T-helper 9 cell (primary cell): ENCODE measurements around the gene TEX44.
A peak's percentile ranks its signal among the peaks of the same experiment; 100 is the strongest.
"Not testable (repeated sequence)": the region's sequence is repeated elsewhere in the genome, so short reads cannot be mapped to it uniquely, and the experiment has no call there.

ENCODE experiments used
- DNase-seq: peaks from one replicate; pipeline ENCODE4 v3.0.0-alpha.2; 2020

TEX44 gene

DNA sequence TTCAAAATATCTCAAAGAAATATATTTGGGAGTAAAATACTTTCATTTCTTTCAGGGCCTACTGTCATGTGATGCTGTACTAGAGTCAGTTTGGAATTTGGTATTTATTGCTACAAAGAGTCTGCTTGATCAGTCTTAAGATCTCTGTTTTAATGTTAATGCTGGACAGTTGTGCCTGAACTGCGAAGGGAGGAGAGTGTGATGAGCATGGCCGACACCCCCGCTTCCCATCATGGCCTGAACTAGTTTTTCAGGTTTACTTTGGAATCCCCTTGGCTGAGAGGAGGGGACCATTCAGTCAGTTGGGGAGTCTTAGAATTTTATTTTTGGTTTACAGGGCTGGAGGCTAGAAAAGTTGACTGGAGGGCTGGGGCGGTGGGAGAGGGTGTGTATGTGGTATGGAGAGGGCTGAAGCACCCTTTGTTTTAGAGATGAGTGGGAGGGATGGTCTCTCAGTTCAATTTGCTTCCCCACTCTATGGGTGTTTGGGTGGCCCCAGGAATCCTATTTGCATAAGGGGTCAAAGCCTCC lies 20.9 kb upstream of the TEX44 start:
- no peak for DNase-seq

DNA sequence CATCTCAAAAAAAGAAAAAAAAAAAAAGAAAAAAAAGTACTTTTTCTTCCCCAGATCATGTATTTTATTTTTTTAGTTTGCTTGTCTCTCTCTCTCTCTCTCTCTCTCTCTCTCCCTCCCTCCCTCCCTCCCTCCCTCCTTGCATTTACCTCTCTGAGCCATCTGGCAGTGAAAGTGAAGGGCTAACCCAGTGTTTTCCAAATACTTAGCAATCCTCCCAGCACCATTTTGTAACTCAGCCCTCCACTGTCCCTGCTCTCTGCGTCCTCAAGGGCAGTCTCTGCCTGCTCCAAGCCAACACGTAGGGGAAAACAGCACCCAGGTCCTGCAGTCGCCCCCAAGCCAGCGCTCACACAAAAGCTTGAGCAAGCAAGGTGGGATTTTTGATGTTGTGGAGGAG lies 19.6 kb upstream of the TEX44 start:
- no peak for DNase-seq

DNA sequence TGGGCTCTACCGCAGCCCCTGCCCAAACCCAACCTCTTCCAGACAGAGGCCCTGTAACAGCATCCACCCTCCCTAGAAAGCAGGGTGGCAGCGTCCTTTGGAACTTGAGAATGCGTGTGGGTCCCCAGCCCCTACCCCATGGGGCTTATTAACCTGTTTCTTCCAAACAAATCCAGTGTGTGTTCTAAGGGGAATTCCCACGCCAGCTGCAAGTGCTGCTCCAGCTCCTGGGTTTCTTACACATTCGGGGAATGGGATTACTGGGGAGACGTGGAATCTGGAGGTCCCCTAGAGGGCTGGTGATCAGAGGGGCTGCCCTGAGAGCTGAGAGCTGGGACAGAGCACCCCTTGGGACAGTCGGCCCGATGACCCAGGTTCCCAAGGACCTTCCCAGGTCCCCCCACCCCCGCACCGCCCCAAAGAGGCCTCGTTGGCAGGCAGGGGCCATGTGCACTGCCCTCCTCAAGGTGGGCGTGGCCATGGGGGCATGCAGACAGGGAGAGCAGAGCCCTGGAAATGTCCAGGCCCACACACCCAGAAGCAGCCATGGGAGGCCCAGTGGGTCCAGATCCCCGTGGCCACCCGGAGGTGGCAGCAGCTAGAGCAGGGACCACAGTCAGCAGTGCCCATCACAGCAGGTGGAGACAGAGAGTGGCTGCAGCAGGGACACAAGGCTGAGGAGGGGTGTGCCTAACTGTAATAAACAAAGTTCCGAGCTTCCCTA lies 18.8 kb upstream of the TEX44 start:
- no peak for DNase-seq

DNA sequence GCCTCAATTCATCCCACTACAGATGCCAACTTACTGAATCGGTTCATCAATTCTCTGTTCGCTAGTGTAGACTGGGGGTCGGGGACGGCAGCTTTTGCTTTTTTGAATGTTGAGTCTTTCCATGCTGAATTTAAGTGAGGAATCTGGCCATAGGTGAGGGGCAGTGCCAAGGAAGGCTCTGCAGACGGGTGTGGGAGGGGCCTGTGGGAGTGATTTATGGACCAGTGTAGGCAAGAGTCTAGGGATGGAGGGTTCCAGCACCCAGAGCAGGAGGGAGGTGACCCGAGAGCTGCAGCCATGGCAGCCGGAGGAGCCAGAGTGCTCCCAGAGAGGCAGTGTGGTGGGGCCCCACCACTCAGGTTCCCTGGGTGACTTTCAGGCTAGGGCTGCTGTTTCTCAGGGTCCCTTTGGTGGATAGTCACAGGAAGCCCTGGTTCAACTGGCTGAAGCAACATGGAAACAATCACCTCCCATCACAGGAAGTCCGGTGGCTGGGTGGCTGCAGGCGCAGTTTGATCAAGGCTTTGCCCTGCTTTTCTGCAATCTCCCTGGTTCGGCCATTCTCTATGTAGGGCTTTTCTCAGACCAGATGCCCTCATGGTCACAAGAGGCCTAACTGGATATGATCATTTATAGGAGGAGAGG lies 16.9 kb upstream of the TEX44 start:
- no peak for DNase-seq

DNA sequence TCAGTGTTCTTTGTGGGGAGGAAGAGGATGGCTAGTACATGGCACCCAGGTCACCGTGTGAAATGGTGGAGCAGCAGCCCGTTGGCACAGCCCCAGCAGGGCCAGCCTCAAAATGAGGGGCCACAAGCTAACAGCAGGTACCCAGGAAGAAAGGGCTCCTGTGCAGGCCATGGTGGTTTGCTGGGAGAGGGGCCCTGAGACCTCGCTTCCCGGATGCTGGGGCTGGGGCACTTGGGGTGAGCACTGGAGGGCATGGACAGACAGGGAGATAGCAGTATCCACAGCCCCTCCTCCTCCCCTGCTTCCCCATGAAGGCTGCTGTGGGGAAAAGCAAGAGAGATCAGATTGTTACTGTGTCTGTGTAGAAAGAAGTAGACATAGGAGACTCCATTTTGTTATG lies 16.2 kb upstream of the TEX44 start:
- DNase-seq: no peak

DNA sequence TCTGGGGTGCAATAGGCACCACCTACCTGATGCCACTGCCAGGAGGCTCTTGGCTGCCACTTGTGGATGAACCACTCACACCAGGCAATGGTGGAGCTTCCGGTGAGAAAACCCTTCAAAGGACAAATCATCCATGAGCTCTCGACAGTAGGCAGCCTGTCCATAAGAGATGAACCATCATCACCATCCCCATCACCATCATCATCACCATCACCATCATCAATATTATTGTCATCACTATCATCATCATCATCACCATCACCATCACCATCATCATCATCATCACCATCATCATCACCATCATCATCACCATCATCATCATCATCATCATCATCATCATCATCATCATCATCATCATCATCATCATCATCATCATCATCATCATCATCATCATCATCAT lies 14.0 kb upstream of the TEX44 start:
- DNase-seq: not testable (repeated sequence)

DNA sequence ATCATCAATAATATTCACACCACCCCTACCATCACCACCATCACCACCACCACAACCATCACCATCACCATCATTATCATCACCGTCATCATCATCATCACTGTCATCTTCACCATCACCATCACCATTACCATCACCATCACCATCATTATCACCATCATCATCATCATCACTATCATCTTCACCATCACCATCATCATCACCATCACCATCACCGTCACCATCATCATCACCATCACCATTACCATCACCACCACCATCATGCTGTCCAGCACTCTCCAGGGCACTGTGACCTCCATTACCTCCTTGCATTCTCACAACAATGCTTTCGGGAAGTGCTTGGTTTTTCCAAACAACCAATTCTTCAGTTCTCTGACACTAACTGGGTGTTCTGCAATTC lies 13.1 kb upstream of the TEX44 start:
- DNase-seq: no peak

DNA sequence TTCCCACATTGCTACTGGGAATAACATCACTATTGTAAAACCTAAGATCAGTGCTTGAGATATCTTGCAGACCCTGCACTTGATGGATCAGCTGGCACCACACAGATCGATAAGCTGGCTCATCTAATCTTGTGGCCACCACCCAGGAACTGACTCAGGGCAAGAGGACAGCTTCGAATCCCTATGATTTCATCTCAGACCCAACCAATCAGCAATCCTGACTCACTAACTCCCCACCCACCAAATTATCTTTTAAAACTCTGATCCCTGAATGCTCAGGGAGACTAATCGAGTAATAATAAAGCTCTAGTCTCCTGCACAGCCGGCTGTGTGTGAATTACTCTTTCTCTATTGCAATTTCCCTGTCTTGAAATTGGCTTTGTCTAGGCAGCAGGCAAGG lies 11.3 kb upstream of the TEX44 start:
- no peak for DNase-seq

DNA sequence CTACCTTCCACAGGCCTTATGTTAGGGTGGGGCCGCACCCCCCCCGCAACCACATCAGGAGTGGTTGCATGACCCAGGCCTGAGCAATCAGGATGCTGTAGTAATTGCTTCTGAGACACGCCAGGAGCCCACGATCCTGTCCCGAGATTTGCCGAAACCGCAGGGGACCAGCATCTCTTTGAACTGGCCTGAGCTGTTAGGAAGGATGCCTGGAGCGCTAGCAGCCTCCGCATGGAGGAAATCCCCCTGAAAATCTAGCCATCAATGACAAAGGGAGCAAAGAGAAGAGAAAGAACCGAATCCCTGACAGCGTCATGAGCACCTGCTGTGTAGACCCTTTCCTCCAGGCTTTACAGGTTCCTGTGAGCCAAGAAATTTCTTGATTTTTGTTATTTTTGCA lies 8.7 kb upstream of the TEX44 start:
- no peak for DNase-seq

DNA sequence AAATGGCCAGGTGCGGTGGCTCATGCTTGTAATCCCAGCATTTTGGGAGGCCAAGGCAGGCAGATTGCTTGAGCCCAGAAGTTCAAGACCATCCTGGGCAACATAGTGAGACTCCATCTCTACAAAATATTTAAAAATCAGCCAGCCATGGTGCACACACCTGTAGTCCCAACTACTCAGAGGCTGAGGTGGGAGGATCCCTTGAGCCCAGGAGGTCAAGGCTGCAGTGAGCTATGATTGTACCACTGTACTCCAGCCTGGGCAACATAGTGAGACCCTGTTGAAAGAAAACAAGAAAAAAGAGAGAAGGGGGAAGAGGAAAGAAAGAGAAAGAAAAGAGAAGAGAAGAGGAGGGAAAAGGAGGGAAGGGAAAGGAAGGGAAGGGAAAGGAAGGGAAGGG lies 4.9 kb upstream of the TEX44 start:
- not testable (repeated sequence) for DNase-seq

DNA sequence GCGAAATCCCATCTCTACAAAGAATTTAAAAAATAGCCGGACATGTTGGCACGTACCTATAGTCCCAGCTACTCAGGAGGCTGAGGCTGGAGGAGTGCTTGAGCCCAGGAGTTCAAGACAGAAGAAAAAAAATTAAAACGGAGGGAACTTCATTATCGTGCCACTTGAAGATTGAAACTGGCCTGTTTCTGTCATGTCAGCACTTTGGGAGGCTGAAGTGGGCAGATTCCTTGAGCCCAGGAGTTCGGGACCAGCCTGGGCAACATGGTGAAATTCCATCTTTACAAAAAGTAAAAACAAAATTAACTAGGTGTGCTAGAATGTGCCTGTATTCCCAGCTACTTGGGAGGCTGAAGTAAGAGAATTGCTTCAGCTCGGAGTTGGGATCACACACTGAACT lies 3.0 kb upstream of the TEX44 start:
- no peak for DNase-seq

DNA sequence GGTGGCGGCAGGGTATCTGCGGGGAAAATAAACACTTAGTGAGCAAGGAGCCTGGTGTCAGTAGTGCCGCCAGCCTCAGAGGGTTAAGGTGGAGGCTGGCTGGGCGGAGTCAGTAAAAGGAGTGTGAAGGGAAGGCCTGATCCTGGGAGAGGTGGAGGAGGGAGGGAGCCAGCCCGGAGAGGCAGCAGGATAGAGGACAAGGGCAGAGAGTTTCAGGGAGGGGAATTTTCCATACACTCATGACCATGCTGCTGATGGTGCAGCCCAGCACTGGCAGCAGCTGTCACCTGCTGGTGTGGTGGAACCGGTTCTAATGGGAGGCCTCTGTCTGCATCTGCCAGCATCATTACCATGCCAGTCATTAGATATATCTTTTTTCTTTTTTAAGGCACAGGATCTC lies 2.0 kb upstream of the TEX44 start:
- DNase-seq: no peak

DNA sequence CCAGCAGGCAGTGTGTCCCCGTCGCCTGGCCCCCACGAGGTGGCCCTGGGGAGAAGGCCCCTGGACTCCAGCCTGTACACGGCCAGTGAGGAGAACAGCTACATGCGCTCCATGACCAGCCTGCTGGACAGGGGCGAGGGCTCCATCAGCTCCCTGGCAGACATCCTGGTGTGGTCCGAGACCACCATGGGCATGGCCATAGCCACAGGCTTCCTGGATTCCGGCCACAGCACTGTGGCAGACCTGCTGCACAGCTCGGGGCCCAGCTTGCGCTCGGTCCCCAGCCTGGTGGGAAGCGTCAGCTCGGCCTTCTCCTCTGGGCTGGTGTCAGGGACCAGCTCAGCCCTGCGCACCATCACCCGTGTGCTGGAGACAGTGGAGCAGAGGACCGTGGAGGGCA lies 1.0 kb downstream of the TEX44 start:
- DNase-seq: no peak

DNA sequence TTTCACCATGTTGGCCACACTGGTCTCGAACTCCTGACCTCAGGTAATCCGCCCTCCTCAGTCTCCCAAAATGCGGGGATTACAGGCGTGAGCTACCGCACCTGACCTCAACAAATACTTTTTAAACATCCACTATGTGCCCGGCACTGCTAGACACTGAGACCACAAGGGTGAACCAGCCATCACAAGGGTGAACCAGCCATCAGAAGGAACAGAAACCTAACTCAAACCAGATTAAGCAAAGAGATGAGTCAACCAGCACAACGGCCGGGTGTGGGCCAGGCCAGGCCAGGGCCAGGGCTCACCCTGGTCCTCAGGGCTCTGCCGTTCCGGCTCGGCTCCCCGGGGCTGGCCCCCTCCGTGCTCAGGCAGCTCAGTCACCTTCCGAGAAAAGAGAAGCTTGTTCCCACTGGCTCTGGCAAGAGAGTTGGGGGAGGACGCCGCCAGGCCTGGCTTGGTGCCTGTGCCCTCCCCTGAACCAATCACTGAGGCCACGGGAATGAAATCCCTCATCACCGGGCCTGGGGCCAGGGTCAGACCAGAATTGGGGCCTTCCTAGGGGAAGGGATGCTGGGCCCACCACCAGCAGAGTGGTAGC lies 4.4 kb downstream of the TEX44 start:
- DNase-seq: no peak

DNA sequence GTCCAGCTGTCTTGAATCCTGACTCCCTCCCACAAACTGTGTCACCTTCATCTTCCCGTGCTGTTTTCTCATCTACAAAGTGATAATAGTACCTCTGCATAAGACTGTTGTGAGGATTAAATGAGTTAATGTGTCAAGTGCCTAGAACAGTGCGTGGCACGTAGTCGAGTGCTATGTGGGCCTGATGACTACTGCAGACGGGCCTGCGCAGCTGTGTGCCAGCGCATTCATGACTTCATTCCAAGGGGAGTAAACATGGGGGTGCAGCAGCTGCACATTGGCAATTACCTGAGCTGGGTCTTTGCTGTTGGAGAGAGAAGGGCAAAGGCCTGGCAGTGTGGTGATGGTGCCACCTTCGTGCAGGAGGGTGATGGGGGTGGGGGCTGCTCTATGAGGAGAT lies 5.0 kb downstream of the TEX44 start:
- no peak for DNase-seq

DNA sequence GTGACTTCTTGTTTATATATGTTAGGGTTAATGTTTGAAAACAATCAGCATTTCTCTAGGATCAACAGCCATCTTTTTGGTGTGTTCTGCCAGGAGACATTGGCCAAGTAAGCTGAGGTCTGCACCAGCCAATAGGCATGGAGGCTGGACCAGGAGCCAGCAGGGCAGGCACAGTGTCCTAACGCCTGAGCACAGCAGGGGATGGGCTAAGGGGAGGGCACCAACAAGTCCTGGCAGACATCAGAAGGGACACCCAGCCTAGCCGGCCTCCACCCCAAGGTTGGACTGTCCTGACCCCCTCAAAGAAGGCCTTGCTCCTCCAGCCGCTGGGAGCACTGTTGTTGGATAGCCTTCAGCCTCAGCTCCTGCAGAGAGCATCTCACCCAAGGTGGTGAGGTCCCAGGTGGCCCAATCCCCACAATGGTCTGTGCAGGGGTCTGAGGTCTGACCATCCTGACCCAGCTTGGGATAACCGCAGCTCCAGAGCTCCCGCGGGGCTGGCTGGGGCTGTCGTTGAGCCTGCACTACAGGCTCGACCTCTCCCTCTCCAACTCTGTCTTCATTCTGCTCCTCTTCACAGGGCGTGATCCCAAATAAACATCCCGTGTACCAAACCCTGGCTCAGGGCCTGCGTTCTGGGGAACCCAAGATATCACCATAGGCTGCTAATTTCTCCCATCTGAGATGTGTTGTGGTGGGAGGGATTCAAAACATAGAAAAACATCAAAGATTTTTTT lies 8.1 kb downstream of the TEX44 start:
- no peak for DNase-seq

DNA sequence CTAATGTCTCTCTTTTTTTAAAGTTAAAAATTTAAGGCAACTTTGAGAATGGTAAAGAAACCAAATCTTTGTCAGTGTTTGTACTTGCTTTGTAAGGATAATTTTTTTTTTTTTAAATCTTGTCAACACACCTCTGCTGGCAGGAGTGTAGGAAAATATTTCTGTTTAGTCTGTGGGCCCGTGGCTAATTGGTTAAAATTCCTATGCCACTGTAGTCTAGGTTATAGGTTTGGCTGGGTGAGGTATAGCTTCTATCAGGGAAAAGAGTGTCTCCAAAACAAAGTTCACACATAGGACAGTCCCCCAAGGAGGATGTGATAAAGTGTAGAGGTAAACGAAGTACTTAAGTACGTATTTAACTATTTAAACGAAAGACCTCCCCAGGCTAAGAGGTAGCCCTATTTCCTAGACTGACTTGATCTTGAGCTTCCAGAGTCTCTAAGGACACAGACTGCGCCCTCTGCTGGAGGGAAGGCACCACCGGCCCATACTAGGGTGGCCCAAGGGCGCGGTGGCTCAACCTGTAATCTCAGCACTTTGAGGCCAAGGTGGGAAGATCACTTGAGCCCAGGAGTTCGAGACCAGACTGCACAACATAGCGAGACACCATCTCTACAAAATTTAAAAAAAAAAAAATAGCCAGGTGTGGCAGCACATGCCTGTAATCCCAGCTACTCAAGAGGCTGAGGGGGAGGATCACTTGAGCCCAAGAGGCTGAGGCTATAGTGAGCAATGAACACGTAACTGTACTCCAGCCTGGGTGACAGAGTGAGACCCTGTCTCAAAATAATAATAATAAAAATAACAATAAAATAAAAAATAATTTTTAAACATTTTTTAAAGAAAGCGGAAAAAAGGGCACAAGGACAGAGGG lies 8.9 kb downstream of the TEX44 start:
- peak; percentile 84 for DNase-seq

DNA sequence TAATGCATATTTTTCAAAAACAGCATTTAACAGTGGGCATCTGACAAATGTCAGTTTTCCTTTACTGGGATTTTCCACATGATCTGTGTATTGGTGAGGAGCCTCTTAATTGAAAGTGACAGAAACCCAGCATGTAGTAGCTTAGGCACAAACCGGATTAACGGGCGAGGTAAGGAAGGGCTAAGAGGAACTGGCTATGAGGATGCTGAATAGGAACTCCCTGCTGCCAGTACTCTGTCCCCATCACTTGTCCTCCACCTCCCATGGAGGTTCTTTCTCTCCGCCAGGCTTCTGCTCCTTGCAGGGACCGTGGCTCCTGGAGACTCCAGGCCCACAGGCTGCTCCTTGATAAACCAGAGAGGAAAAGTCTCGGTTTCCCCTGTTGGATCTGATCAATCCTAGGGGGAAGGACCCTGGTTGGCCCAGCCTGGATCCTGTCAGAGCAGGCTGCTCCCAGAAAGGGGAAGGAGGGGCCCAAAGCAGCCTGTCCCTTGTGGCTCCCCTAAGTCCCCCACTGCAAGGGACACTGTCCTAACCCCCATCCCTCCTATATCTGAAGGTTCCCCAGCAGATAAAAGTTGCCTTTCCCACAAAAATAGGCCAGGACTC lies 10.3 kb downstream of the TEX44 start:
- no peak for DNase-seq

DNA sequence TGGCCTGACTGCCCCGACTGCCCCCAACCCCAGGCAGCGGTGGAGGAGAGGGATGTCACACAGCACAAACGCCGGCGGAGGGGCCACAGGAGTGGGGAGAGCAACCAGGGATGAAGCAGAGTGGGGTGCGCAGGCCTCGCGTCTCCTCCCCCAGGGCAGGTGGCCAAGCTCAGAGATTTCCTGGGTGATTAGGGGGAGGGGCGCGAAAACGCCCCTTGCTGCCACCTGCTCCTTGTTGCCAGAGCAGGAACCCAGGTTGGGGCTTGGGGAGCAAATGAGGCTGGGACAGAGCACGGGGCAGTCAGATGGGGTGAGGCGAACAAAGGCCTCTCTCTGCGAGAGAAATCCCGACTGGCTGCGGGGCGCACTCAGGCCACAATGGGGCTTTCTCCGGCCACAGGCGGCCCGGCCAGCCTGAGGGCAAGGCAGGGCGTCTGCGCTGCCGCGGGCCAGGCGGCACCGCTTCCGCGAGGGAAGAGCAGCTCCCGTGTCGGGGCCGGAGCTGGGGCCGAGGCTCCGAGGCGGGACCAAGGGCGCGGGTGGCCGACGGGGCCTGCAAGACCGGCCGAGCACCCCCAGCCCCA lies 11.5 kb downstream of the TEX44 start:
- DNase-seq: peak; percentile 31

DNA sequence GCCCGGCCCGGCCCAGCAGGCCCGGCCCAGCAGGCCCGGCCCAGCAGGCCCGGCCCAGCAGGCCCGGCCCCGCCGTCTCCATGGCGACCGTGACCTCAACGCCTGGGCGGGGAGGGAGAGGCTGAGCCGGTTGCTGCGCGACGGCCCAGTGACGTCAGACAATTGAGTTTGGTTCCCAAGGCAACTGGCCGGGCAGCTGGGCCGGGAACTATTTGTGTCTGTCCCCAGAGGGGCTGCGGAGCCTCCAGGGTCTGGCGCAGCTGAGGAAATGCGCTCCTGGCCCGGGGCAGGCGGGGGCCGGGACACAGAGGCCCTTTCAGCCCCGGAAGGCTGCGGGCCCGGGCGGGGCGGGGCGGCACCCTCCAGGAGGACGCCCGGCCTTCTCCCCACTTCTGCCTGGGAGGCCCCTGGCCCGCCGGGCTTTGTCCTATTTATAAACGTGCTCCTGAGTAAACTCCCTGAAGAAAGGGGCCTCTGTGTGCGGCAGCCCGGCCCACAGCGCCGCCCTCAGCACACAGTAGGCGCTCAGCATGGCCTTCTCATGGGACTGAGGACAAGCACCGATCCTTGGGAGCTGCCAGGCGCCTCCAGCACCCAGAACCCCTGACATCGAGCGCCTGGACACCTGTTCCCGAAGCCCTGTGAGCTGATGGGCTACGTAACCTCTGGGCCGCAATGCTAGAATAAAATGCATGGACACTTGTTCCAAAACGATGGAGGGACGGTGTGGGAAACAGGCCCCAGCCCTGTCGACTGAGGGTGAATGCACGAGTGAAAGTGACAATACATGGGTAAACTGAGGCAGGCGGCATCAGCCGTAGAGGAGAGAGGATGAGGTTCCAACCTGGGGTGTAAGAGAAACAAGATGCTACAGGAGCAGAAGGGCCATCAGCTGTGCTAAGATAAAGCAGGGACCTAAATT lies 12.3 kb downstream of the TEX44 start:
- peak; percentile 98 for DNase-seq
